ENCODE measurements around the gene KCNV2.

GRCh38 chr9:2718698-2719033 lies 1.4 kb downstream of the KCNV2 start:
- TF ChIP-seq POLR2A (IDR thresholded peaks at IDR 0.05) (no peak), CTCF (IDR thresholded peaks at IDR 0.05) (no peak)
